H1 (cell line): ENCODE measurements around the gene SLC4A11. TPM values are rescaled to one million over a fixed set of nuclear protein-coding genes. Genes with fewer than 3 reads are reported as not detected.

Experiments
- ASH2L ChIP-seq: fragments of 200-600, 300-600 bp; sonication (generic); IDR thresholded peaks from one replicate; pipeline ENCODE4 v1.7.1; 2017; ENCODE audit warnings: low read length
- EZH2 ChIP-seq: fragments of 200-600 bp; sonication (generic); IDR thresholded peaks from 2 replicates; pipeline ENCODE4 v1.7.1; 2012; ENCODE audit warnings: low read depth, mild to moderate bottlenecking, moderate library complexity, low read length, inconsistent platforms; ENCODE audit not compliant: severe bottlenecking
- GABPA ChIP-seq: IDR thresholded peaks from 2 replicates; pipeline ENCODE4 v1.6.1; 2011; ENCODE audit warnings: mild to moderate bottlenecking, low read length, moderate library complexity, borderline replicate concordance; ENCODE audit not compliant: insufficient read depth
- SUZ12 ChIP-seq: fragments of 200-600 bp; sonication (generic); IDR thresholded peaks from 2 replicates; pipeline ENCODE4 v1.6.1; 2012; ENCODE audit warnings: mild to moderate bottlenecking, inconsistent platforms, low read length, moderate library complexity, mixed read lengths
- polyA plus RNA-seq, 7 experiments: library from polyadenylated mRNA; depleted of rRNA in 3 of 7; stranded (reverse) in 5 of 7; unstranded in 2 of 7; fragments of >200 nt in 5 of 7; fragments of 200-250 nt in 2 of 7; gene quantifications; 1 replicate in 5 of 7; 2 replicates in 1 of 7; 4 replicates in 1 of 7; pipeline versions ENCODE4 v1.2.1 to v1.2.3, GENCODE V29; 2011 to 2013; ENCODE audit warnings: missing spikeins in 2 of 7, mixed read lengths in 2 of 7
- total RNA-seq: library from RNA; stranded (reverse); fragmentation: NEBNext Ultra II Directional; extraction: Animal tissue kit (Norgen Biotek cat#: 25700); gene quantifications from 2 replicates; pipeline ENCODE4 v1.2.1, GENCODE V29; 2021

SLC4A11 gene
- total and polyA plus RNA-seq, 2 of the 8 experiments (the other 6 are each of a cell fraction or from before 2014, with no cell fraction given): 11.9 to 32.3 TPM

DNA sequence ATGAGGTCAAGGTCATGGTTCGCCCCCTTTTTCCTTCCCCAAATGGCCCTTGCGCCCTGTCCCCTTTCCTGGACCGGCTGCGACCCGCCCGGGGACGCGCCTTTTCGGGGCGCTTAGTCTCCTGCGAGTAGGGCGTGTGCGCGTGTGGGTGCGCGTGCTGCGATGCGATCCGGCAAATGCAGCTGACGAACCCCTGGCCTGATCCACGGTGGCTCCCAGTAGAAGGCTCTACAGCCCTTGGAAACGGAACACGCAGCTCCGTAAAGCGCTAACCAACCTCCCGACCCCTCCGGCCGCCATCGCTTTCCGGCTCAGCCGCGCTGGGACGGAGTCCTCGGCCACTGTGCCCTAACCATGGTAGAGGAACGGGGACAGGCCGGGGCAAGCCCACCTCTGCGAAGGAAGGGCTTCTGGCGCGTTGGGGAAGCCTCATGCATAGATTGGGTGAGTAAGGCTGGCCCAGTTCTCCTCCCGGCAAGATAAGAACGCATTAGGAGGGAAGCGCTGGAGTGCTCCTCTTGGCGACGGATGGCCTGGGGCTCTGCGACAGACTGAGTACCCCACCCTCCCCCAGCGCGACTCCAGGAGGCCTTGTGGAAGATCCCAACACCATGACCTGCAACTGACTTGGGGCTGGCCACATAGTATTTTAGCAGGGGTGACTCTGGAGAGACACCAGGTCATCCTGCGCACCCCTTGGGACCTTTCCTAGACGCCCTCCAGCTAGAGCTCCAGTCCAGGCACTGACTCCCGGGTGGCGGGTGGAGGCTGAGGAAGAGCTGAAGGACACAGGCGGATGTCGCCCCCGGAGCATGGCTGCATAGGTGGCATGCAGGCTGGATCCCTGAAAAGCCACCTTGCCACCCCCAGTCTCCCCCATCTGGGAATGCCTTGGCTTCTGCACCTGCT is 1.1 kb upstream of the SLC4A11 start (continued):
- TF ChIP-seq ASH2L: peak; percentile 64
- no peak for TF ChIP-seq GABPA
- TF ChIP-seq SUZ12: peak; percentile 60
- peak; percentile 65 for TF ChIP-seq EZH2
